Loucy (cell line): ENCODE measurements around the gene BEGAIN.

Experiments
- H2AFZ ChIP-seq: fragments of 200-600 bp; sonication (generic); 2 replicates; pipeline ENCODE4 v1.6.0; 2016; ENCODE audit warnings: antibody characterized with exemption, mild to moderate bottlenecking, low read length, moderate library complexity
- H3F3A ChIP-seq: fragments of 200-600 bp; 2 replicates; pipeline ENCODE4 v1.6.0; 2016; ENCODE audit warnings: antibody characterized with exemption, low read depth, mild to moderate bottlenecking
- H3K27me3 ChIP-seq: fragments of 200-600 bp; sonication (generic); 2 replicates; pipeline ENCODE4 v1.6.1; 2014; ENCODE audit warnings: low read length, mild to moderate bottlenecking; ENCODE audit not compliant: insufficient read depth, poor library complexity, severe bottlenecking
- H3K36me3 ChIP-seq: fragments of 200-600 bp; sonication (generic); 2 replicates; pipeline ENCODE4 v1.6.1; 2016; ENCODE audit warnings: low read length; ENCODE audit not compliant: insufficient read depth
- H3K4me1 ChIP-seq: fragments of 200-600 bp; sonication (generic); 2 replicates; pipeline ENCODE4 v1.5.1; 2014; ENCODE audit warnings: low read length, mild to moderate bottlenecking; ENCODE audit not compliant: insufficient read depth, poor library complexity, severe bottlenecking
- H3K4me2 ChIP-seq: fragments of 200-600 bp; sonication (generic); 2 replicates; pipeline ENCODE4 v1.6.0; 2014; ENCODE audit warnings: antibody characterized with exemption, low read length, low read depth, mild to moderate bottlenecking; ENCODE audit not compliant: poor library complexity, severe bottlenecking
- H3K4me3 ChIP-seq: fragments of 200-600 bp; sonication (generic); 2 replicates; pipeline ENCODE4 v1.5.1; 2014; ENCODE audit warnings: low read length, mild to moderate bottlenecking, mixed read lengths; ENCODE audit not compliant: poor library complexity, severe bottlenecking
- H3K79me2 ChIP-seq: fragments of 200-600 bp; sonication (generic); 2 replicates; pipeline ENCODE4 v1.6.1; 2014; ENCODE audit warnings: low read length; ENCODE audit not compliant: insufficient read depth
- H3K9ac ChIP-seq: fragments of 200-600 bp; sonication (generic); 2 replicates; pipeline ENCODE4 v1.6.0; 2014; ENCODE audit warnings: mild to moderate bottlenecking, low read depth, low read length, moderate library complexity; ENCODE audit not compliant: poor library complexity, severe bottlenecking
- H3K9me2 ChIP-seq: fragments of 200-600 bp; sonication (generic); replicated peaks from 2 replicates; pipeline ENCODE4 v1.6.1; 2016; ENCODE audit warnings: low read depth, low read length, mixed read lengths
- H3K9me3 ChIP-seq: fragments of 200-600 bp; sonication (generic); 2 replicates; pipeline ENCODE4 v1.6.1; 2014; ENCODE audit warnings: mild to moderate bottlenecking, antibody characterized with exemption, low read length, low read depth; ENCODE audit not compliant: insufficient read depth
- H4K20me1 ChIP-seq: fragments of 200-600 bp; sonication (generic); 2 replicates; pipeline ENCODE4 v1.6.0; 2014; ENCODE audit warnings: antibody characterized with exemption, low read length, mild to moderate bottlenecking; ENCODE audit not compliant: insufficient read depth, poor library complexity, severe bottlenecking
- EZH2phosphoT487 ChIP-seq: fragments of 200-600 bp; IDR thresholded peaks from 2 replicates; pipeline ENCODE4 v1.6.1; 2018; ENCODE audit warnings: antibody characterized with exemption, mild to moderate bottlenecking, moderate library complexity, borderline replicate concordance
- TF ChIP-seq, protein P1 (sequence below): fragments of 200-600 bp; sonication (generic); conservative IDR thresholded peaks from 2 replicates; pipeline ENCODE4 v1.5.1; 2014; ENCODE audit warnings: mild to moderate bottlenecking, antibody characterized with exemption, low read length

Gene BEGAIN

DNA sequence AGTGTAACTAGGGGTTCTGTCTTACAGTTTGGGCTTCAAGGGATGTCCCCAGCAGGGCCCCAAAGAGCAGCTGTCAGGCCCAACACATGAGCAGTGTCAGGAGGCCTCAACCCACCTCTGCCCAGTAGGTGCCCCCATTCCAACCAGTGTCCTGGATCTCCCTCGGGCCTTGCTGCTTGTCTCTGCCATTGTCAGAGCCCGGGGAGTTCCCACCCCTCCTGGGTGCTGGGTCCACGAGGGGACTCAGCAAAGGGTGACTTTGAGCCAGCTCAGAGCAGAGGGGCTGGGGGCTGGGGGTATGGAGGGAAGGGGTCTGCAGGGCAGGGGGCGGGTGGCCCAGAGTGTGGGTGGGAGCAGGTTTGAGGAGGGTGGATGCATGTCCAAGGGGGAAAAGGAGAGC is 18.0 kb upstream of the BEGAIN start:
- no peaks in the 10 kb centered on the region for H3K4me1 ChIP-seq
- H3K4me3 ChIP-seq: no peak overlapping the region
- H3K9me2 ChIP-seq: no peaks in the 10 kb centered on the region
- H3K9ac ChIP-seq: no peak overlapping the region
- H3F3A ChIP-seq: no peaks in the 10 kb centered on the region
- H3K36me3 ChIP-seq: no peaks in the 10 kb centered on the region
- TF ChIP-seq EZH2phosphoT487: no peak
- TF ChIP-seq, protein P1, sequence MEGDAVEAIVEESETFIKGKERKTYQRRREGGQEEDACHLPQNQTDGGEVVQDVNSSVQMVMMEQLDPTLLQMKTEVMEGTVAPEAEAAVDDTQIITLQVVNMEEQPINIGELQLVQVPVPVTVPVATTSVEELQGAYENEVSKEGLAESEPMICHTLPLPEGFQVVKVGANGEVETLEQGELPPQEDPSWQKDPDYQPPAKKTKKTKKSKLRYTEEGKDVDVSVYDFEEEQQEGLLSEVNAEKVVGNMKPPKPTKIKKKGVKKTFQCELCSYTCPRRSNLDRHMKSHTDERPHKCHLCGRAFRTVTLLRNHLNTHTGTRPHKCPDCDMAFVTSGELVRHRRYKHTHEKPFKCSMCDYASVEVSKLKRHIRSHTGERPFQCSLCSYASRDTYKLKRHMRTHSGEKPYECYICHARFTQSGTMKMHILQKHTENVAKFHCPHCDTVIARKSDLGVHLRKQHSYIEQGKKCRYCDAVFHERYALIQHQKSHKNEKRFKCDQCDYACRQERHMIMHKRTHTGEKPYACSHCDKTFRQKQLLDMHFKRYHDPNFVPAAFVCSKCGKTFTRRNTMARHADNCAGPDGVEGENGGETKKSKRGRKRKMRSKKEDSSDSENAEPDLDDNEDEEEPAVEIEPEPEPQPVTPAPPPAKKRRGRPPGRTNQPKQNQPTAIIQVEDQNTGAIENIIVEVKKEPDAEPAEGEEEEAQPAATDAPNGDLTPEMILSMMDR: no peak
- no peaks in the 10 kb centered on the region for H3K27me3 ChIP-seq
- no peak overlapping the region for H2AFZ ChIP-seq
- H4K20me1 ChIP-seq: no peaks in the 10 kb centered on the region
- H3K4me2 ChIP-seq: no peak overlapping the region
- no peaks in the 10 kb centered on the region for H3K79me2 ChIP-seq
- H3K9me3 ChIP-seq: peaks cover 10% of the 10 kb centered on the region; the same call in 1 of the 2 replicates

DNA sequence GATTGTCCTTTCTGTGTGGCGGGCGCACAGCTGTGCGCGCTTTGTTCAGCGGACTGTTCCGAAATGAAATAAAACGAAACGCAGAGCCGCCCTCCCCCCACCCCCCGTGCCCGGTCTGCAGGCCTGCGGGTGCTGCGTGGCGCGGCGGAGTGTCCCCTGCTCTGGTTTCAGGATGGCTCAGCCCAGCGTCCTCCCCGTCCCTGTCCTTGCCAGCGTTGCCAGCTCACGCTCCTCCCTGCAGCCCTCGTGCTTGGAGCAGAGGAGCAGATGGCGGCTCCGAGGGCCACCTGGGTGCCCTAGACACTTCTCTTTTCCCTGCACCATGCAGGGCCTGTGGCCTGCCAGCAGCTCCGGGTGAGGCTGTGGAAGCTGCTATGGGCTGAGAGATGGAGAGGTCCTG is 17.5 kb upstream of the BEGAIN start:
- Histone ChIP-seq H3K36me3 (no peaks in the 10 kb centered on the region), H4K20me1 (no peaks in the 10 kb centered on the region), H3K4me3 (no peak overlapping the region), H3K27me3 (no peaks in the 10 kb centered on the region), H3K4me2 (no peak overlapping the region), H3K9me3 (peaks cover 10% of the 10 kb centered on the region; the same call in 1 of the 2 replicates), H3K9me2 (no peaks in the 10 kb centered on the region), H3K9ac (no peak overlapping the region), H3F3A (no peaks in the 10 kb centered on the region), H2AFZ (no peak overlapping the region), H3K4me1 (no peaks in the 10 kb centered on the region), H3K79me2 (no peaks in the 10 kb centered on the region)
- no peak for TF ChIP-seq EZH2phosphoT487
- TF ChIP-seq, protein P1: no peak

DNA sequence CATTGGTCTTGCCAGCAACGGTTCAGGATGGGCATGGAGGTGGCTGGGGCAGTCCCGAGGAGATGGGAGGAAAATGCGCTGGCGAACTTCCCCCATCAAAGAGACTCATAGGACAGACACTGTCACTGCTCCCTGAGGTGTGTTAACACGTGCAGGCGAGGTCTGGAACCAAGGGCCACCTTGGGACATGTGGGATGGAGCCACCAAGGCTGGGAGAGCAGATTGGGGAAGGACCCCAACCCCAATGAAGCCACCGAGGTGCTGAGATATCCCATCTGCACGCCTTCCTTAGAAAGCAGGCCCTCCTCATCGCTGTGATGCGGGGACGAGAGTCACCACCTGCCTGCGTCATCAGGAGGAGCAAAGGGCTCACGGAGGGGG is 16.9 kb upstream of the BEGAIN start:
- Histone ChIP-seq H3K36me3 (no peaks in the 10 kb centered on the region), H3K4me3 (no peak overlapping the region), H3K79me2 (no peaks in the 10 kb centered on the region), H3K9me3 (peaks cover 10% of the 10 kb centered on the region; the same call in 1 of the 2 replicates), H2AFZ (no peak overlapping the region), H3K27me3 (no peaks in the 10 kb centered on the region), H3K4me2 (no peak overlapping the region), H3K9me2 (no peaks in the 10 kb centered on the region), H4K20me1 (no peaks in the 10 kb centered on the region), H3K9ac (no peak overlapping the region), H3F3A (no peaks in the 10 kb centered on the region), H3K4me1 (no peaks in the 10 kb centered on the region)
- TF ChIP-seq EZH2phosphoT487: no peak
- TF ChIP-seq, protein P1: no peak
